ENCODE data around the gene EXT2.

Gene EXT2

GRCh38 chr11:44139565-44140330 lies 44.3 kb downstream of the EXT2 start:
- peak overlapping the region; percentile 94 for H3K27ac ChIP-seq
- TF ChIP-seq ZFX (IDR thresholded peaks at IDR 0.05; ENCODE audit: borderline replicate concordance) (no peak), CTCF (IDR thresholded peaks at IDR 0.05) (no peak)

- H3K27ac ChIP-seq, result peak overlapping the region; percentile 94
- TF ChIP-seq CTCF (IDR thresholded peaks at IDR 0.05), result no peak
- TF ChIP-seq ZFX (IDR thresholded peaks at IDR 0.05; ENCODE audit: borderline replicate concordance), result no peak
Observed at GRCh38 chr11:44140372-44140771, 44.9 kb downstream of the EXT2 start.

- no peak for TF ChIP-seq CTCF (IDR thresholded peaks at IDR 0.05)
- no peak for TF ChIP-seq ZFX (IDR thresholded peaks at IDR 0.05; ENCODE audit: borderline replicate concordance)
- H3K27ac ChIP-seq, result peak overlapping the region; percentile 94
Observed at GRCh38 chr11:44140805-44141204, 45.3 kb downstream of the EXT2 start.

- H3K27ac ChIP-seq, result peak overlapping the region; percentile 94
- no peak for TF ChIP-seq CTCF (IDR thresholded peaks at IDR 0.05)
- no peak for TF ChIP-seq ZFX (IDR thresholded peaks at IDR 0.05; ENCODE audit: borderline replicate concordance)
Observed at GRCh38 chr11:44143987-44144909, 48.8 kb downstream of the EXT2 start.

- TF ChIP-seq ZFX (IDR thresholded peaks at IDR 0.05; ENCODE audit: borderline replicate concordance), result no peak
- TF ChIP-seq CTCF (IDR thresholded peaks at IDR 0.05), result no peak
- peak overlapping the region; percentile 94 for H3K27ac ChIP-seq
Observed at GRCh38 chr11:44145011-44145775, 49.7 kb downstream of the EXT2 start.

- no peak overlapping the region for H3K27ac ChIP-seq
- TF ChIP-seq ZFX (IDR thresholded peaks at IDR 0.05; ENCODE audit: borderline replicate concordance) (no peak), CTCF (IDR thresholded peaks at IDR 0.05) (no peak)
Observed at GRCh38 chr11:44146931-44147330, 51.5 kb downstream of the EXT2 start.

Measured in 22Rv1 (cell line).